ENCODE results near the gene DLEC1.

DNA sequence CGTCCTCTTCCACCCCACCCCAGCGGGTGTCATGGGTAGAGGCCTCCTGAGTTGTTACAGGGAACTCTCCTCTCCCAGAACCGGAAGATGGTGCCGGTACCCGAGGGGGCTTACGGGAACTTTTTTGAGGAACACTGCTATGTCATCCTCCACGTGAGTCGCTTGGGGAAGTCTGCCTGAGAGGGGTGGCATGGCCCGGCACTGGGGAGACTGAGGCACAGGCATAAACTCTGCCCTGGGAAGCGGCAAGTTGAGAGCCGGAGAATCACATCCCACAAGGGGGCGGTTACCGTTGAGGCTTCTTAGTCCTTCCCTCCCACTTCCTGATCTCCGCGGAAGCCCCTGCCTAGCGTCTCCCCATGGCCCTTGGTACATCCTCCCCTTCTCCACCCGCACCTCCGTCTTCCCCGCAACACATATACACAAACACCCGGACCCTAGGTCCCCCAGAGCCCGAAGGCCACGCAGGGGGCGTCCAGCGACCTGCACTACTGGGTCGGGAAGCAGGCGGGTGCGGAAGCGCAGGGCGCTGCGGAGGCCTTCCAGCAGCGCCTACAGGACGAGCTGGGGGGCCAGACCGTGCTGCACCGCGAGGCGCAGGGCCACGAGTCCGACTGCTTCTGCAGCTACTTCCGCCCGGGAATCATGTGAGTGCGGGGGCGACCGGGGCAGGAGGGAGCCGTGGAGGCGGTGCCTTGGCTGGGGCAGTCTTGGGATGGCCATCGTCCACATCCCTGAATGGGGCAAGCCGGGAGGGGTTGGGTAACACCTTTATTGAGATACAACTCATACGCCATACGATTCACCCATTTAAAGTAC, 45.0 kb upstream of the DLEC1 start:
- peak in 2 of 3 donors; percentile 29 to 62 for TF ChIP-seq POLR2AphosphoS5 (IDR thresholded peaks at IDR 0.05)
- TF ChIP-seq, protein P1, sequence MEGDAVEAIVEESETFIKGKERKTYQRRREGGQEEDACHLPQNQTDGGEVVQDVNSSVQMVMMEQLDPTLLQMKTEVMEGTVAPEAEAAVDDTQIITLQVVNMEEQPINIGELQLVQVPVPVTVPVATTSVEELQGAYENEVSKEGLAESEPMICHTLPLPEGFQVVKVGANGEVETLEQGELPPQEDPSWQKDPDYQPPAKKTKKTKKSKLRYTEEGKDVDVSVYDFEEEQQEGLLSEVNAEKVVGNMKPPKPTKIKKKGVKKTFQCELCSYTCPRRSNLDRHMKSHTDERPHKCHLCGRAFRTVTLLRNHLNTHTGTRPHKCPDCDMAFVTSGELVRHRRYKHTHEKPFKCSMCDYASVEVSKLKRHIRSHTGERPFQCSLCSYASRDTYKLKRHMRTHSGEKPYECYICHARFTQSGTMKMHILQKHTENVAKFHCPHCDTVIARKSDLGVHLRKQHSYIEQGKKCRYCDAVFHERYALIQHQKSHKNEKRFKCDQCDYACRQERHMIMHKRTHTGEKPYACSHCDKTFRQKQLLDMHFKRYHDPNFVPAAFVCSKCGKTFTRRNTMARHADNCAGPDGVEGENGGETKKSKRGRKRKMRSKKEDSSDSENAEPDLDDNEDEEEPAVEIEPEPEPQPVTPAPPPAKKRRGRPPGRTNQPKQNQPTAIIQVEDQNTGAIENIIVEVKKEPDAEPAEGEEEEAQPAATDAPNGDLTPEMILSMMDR (IDR thresholded peaks at IDR 0.05), result no peak

All from suprapubic skin (tissue), 3 donors.